Measurements from ENCODE around the gene SNX3.
A peak's percentile ranks its signal among the peaks of the same experiment; 100 is the strongest.
"Not testable (repeated sequence)": the region's sequence is repeated elsewhere in the genome, so short reads cannot be mapped to it uniquely, and the experiment has no call there.

Gene SNX3

GRCh38 chr6:108294297-108294726 lies 33.5 kb upstream of the SNX3 start:
- peak; percentile 40 for ATAC-seq
- no peak for TF ChIP-seq ISL1 (CRISPR knock-in tag; IDR thresholded peaks at IDR 0.05)

GRCh38 chr6:108293527-108294296 lies 32.9 kb upstream of the SNX3 start:
- no peak for ATAC-seq

GRCh38 chr6:108292561-108292960 lies 31.7 kb upstream of the SNX3 start:
- not testable (repeated sequence) for ATAC-seq

More at GRCh38 chr6:108293527-108294296, 32.9 kb upstream of the SNX3 start:
- no peak for TF ChIP-seq OSR1 (CRISPR knock-in tag; IDR thresholded peaks at IDR 0.05)
- TF ChIP-seq TSHZ2 (CRISPR knock-in tag; IDR thresholded peaks at IDR 0.05), result no peak
- no peak for TF ChIP-seq ZNF70 (CRISPR knock-in tag; IDR thresholded peaks at IDR 0.05)
- no peak for TF ChIP-seq PPARA (CRISPR knock-in tag; IDR thresholded peaks at IDR 0.05; ENCODE audit: borderline replicate concordance)
- no peak for TF ChIP-seq ZC3H10 (CRISPR knock-in tag; IDR thresholded peaks at IDR 0.05)
- TF ChIP-seq RARB (CRISPR knock-in tag; IDR thresholded peaks at IDR 0.05), result no peak
- TF ChIP-seq ZNF565 (CRISPR knock-in tag; conservative IDR thresholded peaks at IDR 0.05; ENCODE audit: low read depth), result no peak
- TF ChIP-seq SNAI2 (CRISPR knock-in tag; IDR thresholded peaks at IDR 0.05), result no peak
- TF ChIP-seq GLIS3 (CRISPR knock-in tag; IDR thresholded peaks at IDR 0.05), result no peak
- no peak for TF ChIP-seq CSDC2 (CRISPR knock-in tag; IDR thresholded peaks at IDR 0.05)
- no peak for TF ChIP-seq POU6F1 (CRISPR knock-in tag; IDR thresholded peaks at IDR 0.05; ENCODE audit: borderline replicate concordance, low read depth)
- TF ChIP-seq ZFP30 (CRISPR knock-in tag; IDR thresholded peaks at IDR 0.05), result no peak
- TF ChIP-seq TCF4 (CRISPR knock-in tag; IDR thresholded peaks at IDR 0.05; ENCODE audit: borderline replicate concordance), result no peak
- no peak for TF ChIP-seq ARNTL (CRISPR knock-in tag; IDR thresholded peaks at IDR 0.05; ENCODE audit: borderline replicate concordance, low read depth)
- TF ChIP-seq ZFP3 (CRISPR knock-in tag; IDR thresholded peaks at IDR 0.05), result no peak
- no peak for TF ChIP-seq ISL1 (CRISPR knock-in tag; IDR thresholded peaks at IDR 0.05)
- no peak for TF ChIP-seq CSRNP3 (CRISPR knock-in tag; IDR thresholded peaks at IDR 0.05)
- no peak for TF ChIP-seq BACH2 (CRISPR knock-in tag; IDR thresholded peaks at IDR 0.05; ENCODE audit: borderline replicate concordance)

- ATAC-seq, result no peak
- TF ChIP-seq ZNF70 (CRISPR knock-in tag; IDR thresholded peaks at IDR 0.05) (no peak), ZFP3 (CRISPR knock-in tag; IDR thresholded peaks at IDR 0.05) (no peak), RARB (CRISPR knock-in tag; IDR thresholded peaks at IDR 0.05) (no peak), ARNTL (CRISPR knock-in tag; IDR thresholded peaks at IDR 0.05; ENCODE audit: borderline replicate concordance, low read depth) (no peak), ISL1 (CRISPR knock-in tag; IDR thresholded peaks at IDR 0.05) (no peak), ESRRG (CRISPR knock-in tag; IDR thresholded peaks at IDR 0.05) (no peak), SNAI2 (CRISPR knock-in tag; IDR thresholded peaks at IDR 0.05) (no peak), PPARA (CRISPR knock-in tag; IDR thresholded peaks at IDR 0.05; ENCODE audit: borderline replicate concordance) (no peak), ZC3H10 (CRISPR knock-in tag; IDR thresholded peaks at IDR 0.05) (no peak), CSRNP3 (CRISPR knock-in tag; IDR thresholded peaks at IDR 0.05) (no peak), POU6F1 (CRISPR knock-in tag; IDR thresholded peaks at IDR 0.05; ENCODE audit: borderline replicate concordance, low read depth) (no peak), CSDC2 (CRISPR knock-in tag; IDR thresholded peaks at IDR 0.05) (no peak), TOX (CRISPR knock-in tag; IDR thresholded peaks at IDR 0.05; ENCODE audit: borderline replicate concordance) (no peak), ZFP30 (CRISPR knock-in tag; IDR thresholded peaks at IDR 0.05) (no peak), ZNF8 (CRISPR knock-in tag; IDR thresholded peaks at IDR 0.05) (no peak)
- TF ChIP-seq, protein P1, sequence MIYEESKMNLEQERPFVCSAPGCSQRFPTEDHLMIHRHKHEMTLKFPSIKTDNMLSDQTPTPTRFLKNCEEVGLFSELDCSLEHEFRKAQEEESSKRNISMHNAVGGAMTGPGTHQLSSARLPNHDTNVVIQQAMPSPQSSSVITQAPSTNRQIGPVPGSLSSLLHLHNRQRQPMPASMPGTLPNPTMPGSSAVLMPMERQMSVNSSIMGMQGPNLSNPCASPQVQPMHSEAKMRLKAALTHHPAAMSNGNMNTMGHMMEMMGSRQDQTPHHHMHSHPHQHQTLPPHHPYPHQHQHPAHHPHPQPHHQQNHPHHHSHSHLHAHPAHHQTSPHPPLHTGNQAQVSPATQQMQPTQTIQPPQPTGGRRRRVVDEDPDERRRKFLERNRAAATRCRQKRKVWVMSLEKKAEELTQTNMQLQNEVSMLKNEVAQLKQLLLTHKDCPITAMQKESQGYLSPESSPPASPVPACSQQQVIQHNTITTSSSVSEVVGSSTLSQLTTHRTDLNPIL (CRISPR knock-in tag; IDR thresholded peaks at IDR 0.05; ENCODE audit: low read depth), result no peak
These were observed 30.3 kb upstream of the SNX3 start for GRCh38 chr6:108291091-108291490.

All from SK-N-SH treated with all-trans-retinoic acid at 6 μM for 48 hours (cell line).